ENCODE results near the gene CNTN4.
"Not testable (repeated sequence)": the region's sequence is repeated elsewhere in the genome, so short reads cannot be mapped to it uniquely, and the experiment has no call there.

The CNTN4 gene

DNA sequence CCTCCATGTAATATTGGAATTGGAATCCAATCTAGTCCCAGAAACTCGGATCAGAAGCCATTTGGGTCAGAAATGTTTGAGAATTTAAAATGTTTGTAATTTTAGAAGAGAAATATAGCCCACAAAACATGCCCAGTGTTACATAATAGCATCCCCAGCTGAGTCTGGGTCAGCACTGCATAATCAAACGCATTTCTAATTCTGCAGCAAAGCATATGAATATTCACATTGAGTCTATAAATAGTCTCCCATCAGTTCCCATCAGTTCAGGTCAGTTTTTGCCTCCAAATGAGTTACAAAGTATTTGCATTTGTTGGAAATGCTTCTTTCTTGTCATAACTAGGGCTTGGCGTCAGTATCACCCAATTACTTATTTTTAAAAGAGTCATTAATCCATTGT is 628.4 kb downstream of the CNTN4 start:
- DNase-seq, result no peak

GRCh38 chr3:2727610-2728318 is 629.1 kb downstream of the CNTN4 start:
- DNase-seq, result no peak

DNA sequence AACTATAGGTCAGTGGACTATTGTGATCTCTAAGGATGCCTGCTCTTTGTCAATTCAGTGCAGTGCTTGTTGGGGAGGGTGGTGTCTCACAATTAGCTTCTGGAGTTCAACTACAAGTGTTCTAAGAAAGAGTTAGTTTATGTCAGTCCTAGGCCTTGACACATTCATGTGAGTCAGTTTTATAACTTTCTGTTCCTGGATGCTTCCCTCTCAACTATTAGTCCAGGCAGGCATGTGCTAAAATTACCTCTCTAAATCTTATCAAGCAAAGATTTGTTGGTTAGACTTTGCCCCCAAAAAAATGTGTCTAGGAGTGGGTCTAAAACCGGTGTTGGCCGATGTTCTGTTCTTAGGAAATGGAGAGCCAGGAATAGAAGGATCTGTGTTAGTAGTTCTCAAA is 633.2 kb downstream of the CNTN4 start:
- no peak for DNase-seq

DNA sequence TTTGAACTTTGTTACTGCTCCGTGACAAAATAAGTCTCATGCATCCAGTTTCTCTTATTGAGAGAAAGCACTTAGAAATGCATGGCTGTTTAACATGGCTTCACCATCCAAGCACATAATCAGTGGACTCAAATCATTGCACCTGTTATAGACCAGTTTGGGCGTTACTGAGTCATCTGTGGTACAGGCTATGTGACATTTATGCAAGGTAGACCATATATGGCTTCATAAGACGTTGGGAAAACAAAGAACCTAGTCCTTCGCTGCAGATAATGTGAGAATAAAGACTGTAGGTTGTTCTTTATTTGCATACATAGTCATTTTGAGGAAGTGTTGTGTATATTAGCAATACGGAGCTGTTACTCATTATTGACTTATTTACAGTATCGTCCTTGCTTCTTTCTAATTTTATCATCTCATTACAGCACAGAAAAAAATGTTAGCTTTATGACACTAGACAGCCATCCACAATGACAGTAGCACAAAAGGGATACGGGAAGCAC is 636.8 kb downstream of the CNTN4 start:
- DNase-seq, result no peak

DNA sequence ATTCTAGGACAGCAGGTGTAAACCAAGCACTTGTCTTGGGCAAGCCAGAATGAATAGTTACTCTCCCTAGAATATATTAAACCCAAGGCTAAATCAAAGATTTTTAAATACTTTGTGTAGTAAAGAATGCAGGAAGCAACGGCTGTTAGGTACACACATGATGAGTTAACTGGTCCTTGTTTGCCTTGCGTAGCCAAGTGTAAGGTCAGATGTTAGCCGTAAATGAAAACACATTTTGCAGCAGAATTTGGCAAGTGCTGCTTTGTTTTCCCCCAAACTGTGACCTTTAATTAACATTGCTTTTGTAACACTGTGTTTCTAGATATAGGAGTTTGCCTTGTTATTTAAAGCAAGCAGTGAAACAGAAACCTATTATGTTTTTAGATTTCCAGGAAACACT is 642.9 kb downstream of the CNTN4 start:
- DNase-seq, result no peak

GRCh38 chr3:2765002-2765579 is 666.4 kb downstream of the CNTN4 start:
- DNase-seq, result no peak

DNA sequence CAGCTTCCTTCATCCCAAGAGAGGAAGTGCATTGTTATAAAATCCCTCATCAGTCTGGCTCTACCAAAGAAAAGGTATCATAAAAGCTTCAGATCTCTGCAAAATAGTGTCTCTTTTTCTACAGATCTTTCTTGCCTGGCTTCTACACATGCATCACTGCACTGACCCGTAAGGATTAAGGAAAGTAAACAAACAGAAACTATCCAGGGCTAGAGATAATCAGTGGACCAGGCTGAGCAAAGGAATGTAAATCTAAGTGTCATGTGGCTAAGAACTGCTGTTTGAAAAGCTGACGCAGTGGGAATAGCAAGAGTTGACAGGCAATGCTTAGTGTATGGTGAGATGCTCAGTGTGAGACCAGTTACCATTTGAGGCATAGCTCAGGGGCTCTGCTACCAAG is 671.8 kb downstream of the CNTN4 start:
- DNase-seq, result no peak

DNA sequence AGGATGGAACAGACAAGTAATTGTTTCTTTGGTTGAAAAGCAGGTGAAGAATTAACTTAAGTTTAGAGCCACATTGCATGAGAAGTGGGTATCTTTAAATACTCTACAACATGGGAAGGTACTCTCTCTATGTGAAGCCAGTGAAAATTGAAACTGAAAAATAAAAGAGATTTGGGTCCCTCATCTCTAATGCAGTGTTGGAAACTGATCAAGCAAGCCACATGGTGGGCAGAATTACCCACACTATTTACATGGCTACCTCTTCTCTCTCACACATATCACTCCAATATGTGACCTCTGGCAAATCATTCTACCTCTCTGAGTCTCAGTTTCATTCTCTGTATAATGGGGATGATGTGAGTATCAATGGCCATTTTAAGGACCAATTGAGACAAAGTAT is 672.5 kb downstream of the CNTN4 start:
- no peak for DNase-seq

DNA sequence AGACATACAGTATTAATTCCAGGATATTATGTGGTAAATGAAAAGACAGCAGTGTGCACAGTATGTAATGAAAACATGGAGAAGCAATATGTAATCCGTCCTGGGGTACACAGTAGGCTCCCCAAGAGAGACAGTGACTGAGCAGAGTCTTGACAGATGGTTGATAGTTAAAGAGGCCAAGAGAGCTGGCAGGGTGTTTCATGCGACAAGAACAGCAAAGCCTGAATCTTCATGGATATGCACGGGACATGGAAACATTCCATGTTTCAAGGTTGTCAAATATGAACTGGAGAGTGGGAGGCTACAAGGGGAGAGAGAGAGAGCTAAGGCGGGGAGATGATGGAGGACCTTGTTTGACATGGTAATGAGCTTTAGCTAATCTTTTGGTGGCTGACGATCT is 673.1 kb downstream of the CNTN4 start:
- DNase-seq, result no peak

DNA sequence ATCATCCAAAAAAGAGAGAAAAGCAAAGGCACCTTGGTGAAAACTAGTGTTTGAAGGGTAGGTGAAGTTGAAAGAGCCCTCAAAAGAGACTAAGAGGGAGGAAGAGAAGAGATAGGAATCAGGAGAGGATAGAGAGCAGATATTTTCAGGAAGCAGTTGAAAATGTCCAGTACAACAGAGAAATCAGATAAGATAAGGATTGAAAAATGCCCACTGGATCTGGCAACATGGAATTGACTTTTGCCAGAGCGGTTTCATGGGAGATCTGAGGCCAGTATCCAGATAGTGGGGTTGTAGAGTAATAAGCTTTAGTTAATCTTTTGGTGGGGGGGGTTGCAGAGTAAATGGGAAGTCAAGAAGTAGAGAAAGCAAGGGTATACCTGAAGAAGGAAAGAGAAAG is 674.1 kb downstream of the CNTN4 start:
- DNase-seq, result no peak

GRCh38 chr3:2774481-2775249 is 676.0 kb downstream of the CNTN4 start:
- DNase-seq, result no peak

DNA sequence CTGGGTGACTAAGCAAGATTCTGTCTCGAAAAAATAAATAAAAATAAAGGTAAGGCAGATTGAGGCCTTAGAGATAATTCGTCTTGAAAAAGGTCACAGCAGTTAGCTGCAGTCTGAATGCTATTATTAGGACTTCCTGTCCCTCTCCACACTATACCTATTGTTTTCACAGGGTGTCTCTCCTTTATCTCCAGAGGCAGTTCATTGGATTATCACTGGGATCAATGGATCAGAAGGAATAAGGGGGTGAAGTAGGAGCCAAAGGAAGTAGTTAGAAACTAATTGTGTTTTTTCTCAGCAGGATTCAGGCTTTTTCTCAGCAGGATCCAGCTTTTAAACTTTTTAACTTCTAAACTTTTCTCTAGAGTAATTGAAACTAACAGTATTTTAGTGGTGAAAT is 684.6 kb downstream of the CNTN4 start:
- DNase-seq, result no peak

DNA sequence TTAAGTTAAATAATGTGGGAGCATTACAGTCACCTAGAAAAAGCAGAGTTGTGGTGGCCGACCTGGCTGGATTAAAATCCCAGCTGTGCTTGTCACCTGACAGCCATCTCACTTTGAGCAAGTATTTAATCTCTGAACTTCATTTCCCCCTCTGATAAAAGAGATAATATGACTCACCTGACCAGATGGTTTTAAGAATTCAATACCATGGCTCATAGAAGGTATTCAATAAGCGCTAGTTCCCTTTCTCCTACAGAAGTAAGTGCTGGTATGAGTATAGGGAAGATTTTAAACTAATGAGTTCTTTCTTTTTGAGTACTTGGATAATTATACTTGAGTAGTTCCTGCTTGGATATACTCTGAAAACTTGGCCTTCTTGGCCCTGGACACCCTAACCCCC is 686.0 kb downstream of the CNTN4 start:
- DNase-seq, result no peak

DNA sequence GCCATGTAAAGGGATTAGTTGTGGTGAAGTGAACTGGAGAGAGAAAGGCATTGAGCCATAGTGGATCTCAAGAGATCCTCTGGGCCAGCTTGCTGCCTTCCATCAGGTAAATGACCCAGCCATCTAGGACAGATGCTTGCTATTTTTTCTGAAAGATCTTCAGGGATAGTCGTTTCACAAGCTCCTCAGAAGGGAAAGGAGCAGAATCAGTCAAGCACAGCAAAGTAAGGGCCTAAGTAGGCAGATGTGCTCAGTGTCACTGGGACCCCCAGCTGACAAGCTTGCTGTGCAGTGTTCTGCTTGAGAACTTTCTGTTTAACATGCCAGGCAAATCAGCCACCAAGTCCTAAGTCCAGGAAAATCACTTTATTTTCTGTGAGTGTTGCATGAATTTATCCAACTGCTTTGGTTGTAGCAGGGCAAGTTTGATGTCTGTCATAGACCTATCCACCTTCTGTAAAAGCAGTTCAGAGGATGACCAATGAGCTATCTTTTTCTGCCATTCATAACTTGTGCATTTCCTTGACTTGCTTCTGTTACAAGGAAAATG is 691.7 kb downstream of the CNTN4 start:
- DNase-seq, result no peak

DNA sequence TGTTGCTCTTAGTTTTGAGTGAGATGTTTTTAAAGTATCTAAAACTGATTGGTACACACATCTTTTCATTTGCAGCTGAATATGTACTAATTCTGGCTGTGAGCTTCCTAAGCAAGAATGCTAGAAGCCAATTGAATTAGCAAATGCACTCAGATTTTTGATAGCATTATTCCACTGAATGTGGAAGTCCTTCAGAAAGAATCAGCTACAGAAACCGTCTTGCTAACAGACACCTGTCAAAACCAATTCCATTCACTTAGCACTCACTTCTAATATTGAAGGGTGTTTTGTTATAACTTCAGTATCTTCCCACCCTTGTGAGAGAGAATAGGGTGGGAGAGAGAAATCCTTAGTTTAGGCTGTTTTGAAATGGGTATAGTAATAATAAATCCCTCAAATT is 693.8 kb downstream of the CNTN4 start:
- no peak for DNase-seq

- DNase-seq, result no peak
Observed at GRCh38 chr3:2793987-2794386, 695.3 kb downstream of the CNTN4 start.

DNA sequence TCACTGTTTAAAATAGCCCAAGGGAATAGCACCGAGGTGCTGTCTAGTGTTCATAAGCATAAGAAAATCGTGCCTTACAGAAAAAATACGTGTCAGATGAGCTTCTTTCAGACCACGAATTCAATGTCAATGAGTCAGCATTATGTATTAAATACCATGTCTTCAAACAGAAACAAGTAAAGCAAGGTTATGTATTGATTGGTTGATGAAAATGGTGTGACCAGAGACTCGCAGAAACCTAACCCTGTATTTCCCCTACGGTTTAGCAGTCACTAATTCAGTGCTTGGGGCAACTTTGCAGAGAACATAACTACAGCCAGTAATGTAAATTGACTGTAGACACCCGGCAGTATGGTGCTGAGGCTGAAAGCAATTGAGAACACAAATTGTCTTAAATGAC is 703.8 kb downstream of the CNTN4 start:
- DNase-seq, result no peak

DNA sequence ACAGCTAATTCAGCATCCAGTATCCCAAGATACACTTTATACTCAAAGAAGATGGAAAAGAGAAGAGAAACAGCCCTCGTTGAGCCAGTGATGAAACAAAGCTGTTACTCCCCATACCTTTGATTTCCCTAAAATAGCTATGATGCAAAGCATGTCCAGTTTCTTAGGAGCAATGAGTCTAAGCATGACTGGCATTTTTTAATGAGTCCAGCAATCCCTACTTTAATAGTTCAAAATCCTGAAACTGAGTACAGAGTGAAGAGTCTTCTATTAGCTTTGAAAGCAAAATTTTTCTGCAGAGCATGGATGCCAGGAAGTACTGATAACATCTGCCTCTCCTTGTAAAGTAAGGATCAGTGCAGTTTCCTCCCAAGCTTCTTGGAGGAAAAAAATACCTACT is 708.8 kb downstream of the CNTN4 start:
- DNase-seq, result no peak

DNA sequence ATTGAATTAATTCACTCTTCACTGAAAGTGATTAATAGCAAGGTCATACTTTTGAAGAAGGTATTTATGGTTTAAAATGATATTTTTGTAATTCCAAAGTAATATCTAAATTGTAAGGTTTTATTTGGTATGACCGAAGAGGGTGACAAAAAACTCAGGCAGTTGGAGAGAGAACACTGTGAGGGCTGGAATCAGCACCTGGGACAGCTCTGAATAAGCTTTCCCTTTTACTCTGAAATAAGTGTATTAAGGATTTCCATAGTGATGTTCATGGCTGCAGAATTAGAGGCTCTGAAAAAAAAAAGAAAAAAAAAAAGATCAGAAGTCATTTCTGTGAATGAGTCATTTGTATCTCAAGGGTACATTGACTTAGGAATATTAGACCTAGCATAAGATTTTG is 712.1 kb downstream of the CNTN4 start:
- no peak for DNase-seq

DNA sequence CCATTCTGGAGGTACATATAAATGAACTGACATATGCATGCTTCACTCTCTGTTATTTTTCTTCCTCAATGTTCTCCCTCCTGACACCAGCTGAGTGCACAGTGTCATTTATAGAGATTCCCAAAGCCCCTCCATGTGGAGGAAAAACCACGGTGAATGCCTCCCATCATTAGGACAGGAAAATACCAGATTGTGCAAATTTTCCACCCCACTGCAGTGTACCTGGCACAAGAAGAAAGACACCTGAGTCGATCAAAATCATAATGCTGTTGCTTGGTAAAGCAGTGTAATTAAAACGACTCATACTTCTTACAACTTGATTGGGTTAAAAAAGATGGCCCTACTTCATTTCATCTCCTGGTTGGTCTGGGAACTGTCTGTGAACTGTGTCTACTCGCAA is 720.9 kb downstream of the CNTN4 start:
- DNase-seq, result no peak

DNA sequence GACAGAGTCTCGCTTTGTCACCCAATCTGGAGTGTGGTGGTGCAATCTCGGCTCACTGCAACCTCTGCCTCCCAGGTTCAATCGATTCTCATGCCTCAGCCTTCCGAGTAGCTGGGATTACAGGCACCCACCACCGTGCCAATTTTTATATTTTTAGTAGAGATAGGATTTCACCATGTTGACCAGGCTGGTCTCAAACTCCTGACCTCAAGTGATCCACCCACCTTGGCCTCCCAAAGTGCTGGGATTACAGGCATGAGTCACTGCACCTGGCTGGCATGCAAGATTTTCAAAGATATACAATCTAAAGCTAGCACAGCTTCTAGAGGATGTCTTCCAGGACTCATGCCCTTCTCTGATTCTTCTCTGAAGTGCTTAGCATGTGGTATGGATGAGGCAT is 722.3 kb downstream of the CNTN4 start:
- not testable (repeated sequence) for DNase-seq

- no peak for DNase-seq
Observed at GRCh38 chr3:2822611-2823010, 723.9 kb downstream of the CNTN4 start.

GRCh38 chr3:2823031-2823430 is 724.4 kb downstream of the CNTN4 start:
- DNase-seq, result no peak

Data from cortex of kidney (tissue), 1 donor.